SJCRH30 (cell line): ENCODE results near the gene PTGFR. TPM values are rescaled to one million over a fixed set of nuclear protein-coding genes. Genes with fewer than 3 reads are reported as not detected.

Experiments used
- DNase-seq, 2 experiments: peaks; one replicate each; pipeline ENCODE4 v3.0.0-alpha.2; 2015 to 2020
- H3K27ac ChIP-seq: fragments of 250-450 bp; sonication (Bioruptor Pico); 2 replicates; pipeline ENCODE4 v1.5.1; 2020; ENCODE audit warnings: mild to moderate bottlenecking, moderate library complexity
- H3K27me3 ChIP-seq: fragments of 250-450 bp; sonication (Bioruptor Pico); 2 replicates; pipeline ENCODE4 v1.5.1; 2020; ENCODE audit warnings: mild to moderate bottlenecking, moderate library complexity
- H3K36me3 ChIP-seq: fragments of 250-450 bp; sonication (Bioruptor Pico); 2 replicates; pipeline ENCODE4 v1.5.1; 2020; ENCODE audit warnings: mild to moderate bottlenecking, moderate library complexity
- H3K4me1 ChIP-seq: fragments of 250-450 bp; sonication (Bioruptor Pico); 2 replicates; pipeline ENCODE4 v1.5.1; 2020; ENCODE audit warnings: mild to moderate bottlenecking, moderate library complexity
- H3K4me3 ChIP-seq: fragments of 250-450 bp; sonication (Bioruptor Pico); 2 replicates; pipeline ENCODE4 v1.5.1; 2020; ENCODE audit warnings: mild to moderate bottlenecking, moderate library complexity
- H3K9me3 ChIP-seq: fragments of 250-450 bp; sonication (Bioruptor Pico); replicated peaks from 2 replicates; pipeline ENCODE4 v1.5.1; 2020; ENCODE audit warnings: mild to moderate bottlenecking, moderate library complexity
- total RNA-seq: library from RNA; depleted of rRNA; stranded (reverse); fragments of >200 nt; shearing (Covaris generic); gene quantifications from 2 replicates; pipeline ENCODE4 v1.2.3, GENCODE V29; 2014

The PTGFR gene
- total RNA-seq, 1 experiment from 2014 or later, result not detected

DNA sequence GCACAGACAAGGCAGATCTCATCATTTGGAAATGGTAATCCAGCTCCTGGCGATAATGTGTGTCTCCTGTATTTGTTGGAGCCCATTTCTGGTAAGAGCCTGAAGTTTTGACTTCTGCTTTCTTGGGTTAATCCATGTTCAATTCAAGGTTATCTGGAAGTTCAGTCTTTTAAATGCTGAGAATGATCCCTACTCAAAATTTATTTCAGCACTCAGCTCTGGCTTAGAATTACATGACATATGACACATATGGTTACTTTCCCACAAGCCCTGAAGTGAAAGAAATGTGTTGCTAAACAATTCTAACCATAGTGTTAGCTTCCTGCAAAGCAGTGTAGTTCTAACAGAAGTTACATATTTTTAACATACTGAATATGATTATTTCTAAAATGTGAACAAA, 2.7 kb downstream of the PTGFR start:
- no peaks in the 10 kb centered on the region for H3K4me1 ChIP-seq
- no peak for DNase-seq
- no peaks in the 10 kb centered on the region for H3K27me3 ChIP-seq
- H3K9me3 ChIP-seq, result no peaks in the 10 kb centered on the region
- no peak overlapping the region for H3K4me3 ChIP-seq
- H3K36me3 ChIP-seq, result no peaks in the 10 kb centered on the region
- no peak overlapping the region for H3K27ac ChIP-seq

DNA sequence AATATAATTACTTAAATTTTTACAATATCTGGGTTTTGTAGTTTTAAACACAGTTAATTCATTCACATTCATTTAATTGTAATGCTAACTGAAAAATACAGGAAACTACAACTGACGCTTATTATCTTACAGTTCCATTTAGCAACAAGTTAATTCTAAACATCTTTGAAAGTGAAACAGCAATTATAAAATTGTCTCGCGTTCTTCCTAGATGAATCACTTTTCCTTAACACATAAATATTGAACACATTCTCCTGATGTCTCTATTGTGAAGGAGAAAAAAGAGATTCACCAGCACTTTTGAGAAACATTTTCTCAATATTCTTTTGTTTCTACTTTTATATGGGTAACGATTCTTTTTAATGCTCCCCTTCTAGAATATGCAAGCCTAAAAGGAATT, 6.4 kb downstream of the PTGFR start:
- H3K27ac ChIP-seq, result no peak overlapping the region
- H3K4me1 ChIP-seq, result no peaks in the 10 kb centered on the region
- H3K9me3 ChIP-seq, result no peaks in the 10 kb centered on the region
- H3K27me3 ChIP-seq, result no peaks in the 10 kb centered on the region
- H3K36me3 ChIP-seq, result no peaks in the 10 kb centered on the region
- H3K4me3 ChIP-seq, result no peak overlapping the region
- DNase-seq, result no peak

DNA sequence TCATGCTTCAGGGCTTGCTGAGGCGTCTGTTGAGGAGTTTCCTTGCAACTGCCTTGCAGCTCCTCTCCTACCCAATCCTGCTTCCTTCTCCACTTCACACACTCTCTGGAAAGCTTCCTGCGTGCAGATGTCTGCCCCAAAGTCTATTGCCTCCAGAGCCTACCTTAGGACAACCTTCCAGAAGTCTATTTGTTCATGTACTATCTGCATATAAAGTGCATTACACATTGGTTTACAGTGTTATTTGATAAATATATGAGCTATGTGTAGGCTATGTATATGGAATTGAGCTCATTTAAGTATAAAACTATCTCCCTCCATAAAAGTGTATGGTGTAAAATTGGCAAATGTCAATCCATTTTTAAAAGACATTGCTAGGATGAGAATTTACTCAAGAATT, 9.8 kb downstream of the PTGFR start:
- no peaks in the 10 kb centered on the region for H3K9me3 ChIP-seq
- H3K27me3 ChIP-seq, result no peaks in the 10 kb centered on the region
- H3K4me1 ChIP-seq, result no peaks in the 10 kb centered on the region
- DNase-seq, result no peak
- H3K36me3 ChIP-seq, result no peaks in the 10 kb centered on the region; the same call in 1 of the 2 replicates
- H3K27ac ChIP-seq, result no peak overlapping the region
- no peak overlapping the region for H3K4me3 ChIP-seq

DNA sequence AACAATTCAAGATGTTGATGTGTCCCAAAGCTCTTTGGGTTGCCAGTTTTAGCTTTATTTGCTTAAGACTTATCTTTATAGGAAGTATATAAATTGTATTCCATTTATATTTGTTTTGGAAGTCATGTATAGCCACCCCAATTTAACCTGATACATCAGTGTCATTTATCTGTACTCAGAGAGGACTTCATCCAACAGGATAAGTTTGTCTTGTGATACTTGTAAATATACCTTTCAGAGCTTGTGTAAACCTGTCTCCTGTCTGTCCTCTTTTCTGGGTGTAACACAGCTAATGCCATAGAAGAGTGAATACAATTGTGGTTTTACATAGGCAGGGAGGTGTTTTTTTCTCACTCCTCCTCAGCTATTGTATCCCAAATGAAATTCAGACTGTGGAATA, 10.4 kb downstream of the PTGFR start:
- no peak for DNase-seq
- Histone ChIP-seq H3K36me3 (no peaks in the 10 kb centered on the region; the same call in 1 of the 2 replicates), H3K4me3 (no peak overlapping the region), H3K27ac (no peak overlapping the region), H3K27me3 (no peaks in the 10 kb centered on the region), H3K9me3 (no peaks in the 10 kb centered on the region), H3K4me1 (no peaks in the 10 kb centered on the region)

DNA sequence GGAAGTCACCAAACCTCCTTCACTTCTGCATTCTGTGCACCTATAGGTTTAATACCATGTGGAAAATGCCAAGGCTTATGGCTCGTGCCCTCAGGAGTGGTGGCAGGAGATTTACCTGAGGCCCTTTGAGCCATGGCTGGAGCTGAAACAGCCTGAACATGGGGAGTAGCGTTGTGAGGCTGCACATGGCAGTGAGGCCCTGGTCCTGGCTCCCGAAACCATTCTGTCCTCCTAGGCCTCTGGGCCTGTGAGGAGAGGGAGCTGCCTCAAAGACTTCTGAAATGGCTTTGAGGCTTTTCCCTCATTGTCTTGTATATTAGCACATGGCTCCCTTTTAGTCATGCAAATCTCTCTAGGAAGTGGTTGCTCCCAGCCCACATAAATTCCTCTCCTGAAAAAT, 20.6 kb downstream of the PTGFR start:
- no peaks in the 10 kb centered on the region for H3K36me3 ChIP-seq
- H3K4me1 ChIP-seq, result no peaks in the 10 kb centered on the region
- no peak overlapping the region for H3K27ac ChIP-seq
- no peak overlapping the region for H3K4me3 ChIP-seq
- H3K27me3 ChIP-seq, result no peaks in the 10 kb centered on the region
- H3K9me3 ChIP-seq, result no peaks in the 10 kb centered on the region; the same call in 1 of the 2 replicates
- no peak for DNase-seq

DNA sequence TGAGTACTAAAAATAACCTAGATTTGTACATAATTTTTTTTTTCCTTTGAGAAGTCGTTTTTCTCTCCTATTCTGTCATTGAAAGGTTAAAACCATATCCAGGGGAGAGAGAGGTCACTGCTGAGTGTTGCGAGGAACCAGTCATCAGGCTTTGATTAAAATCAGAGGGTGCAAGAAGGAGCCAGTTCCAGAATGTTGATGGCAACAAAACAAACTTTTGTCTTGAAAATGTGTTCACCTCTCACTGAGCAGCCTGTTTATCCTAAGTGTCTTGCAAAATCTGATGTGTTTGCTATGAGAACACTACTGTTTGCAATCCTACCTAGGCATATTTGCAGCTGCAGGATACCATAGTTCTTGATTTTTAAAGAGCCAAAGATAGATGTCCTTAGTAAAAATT, 25.9 kb downstream of the PTGFR start:
- Histone ChIP-seq H3K4me1 (no peaks in the 10 kb centered on the region), H3K27ac (no peak overlapping the region)

DNA sequence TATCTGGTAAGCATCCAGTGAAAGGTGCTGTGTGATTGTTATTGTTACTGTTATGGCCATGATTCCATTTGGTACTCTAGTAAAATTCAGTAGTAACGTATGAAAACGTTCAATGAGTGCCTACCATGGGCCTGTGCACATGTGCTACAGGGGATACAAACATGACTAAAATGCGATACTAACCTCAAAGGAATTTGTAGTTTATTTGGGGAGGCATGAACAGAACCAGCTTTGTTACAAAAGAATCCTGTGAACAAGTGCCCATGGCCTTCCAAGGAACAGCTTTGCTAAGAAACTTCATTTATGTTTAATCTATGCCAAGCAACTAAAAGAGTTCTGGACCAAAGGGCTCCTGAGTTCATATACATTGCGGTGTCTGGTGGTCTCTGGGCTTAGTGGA, 28.7 kb downstream of the PTGFR start:
- Histone ChIP-seq H3K36me3 (no peaks in the 10 kb centered on the region), H3K27me3 (no peaks in the 10 kb centered on the region), H3K9me3 (no peaks in the 10 kb centered on the region), H3K27ac (no peak overlapping the region), H3K4me3 (no peak overlapping the region), H3K4me1 (no peaks in the 10 kb centered on the region)
- DNase-seq, result no peak

More for the DNA sequence above, 25.9 kb downstream of the PTGFR start:
- no peaks in the 10 kb centered on the region for H3K36me3 ChIP-seq
- DNase-seq, result no peak
- H3K4me3 ChIP-seq, result no peak overlapping the region
- no peaks in the 10 kb centered on the region; the same call in 1 of the 2 replicates for H3K9me3 ChIP-seq
- H3K27me3 ChIP-seq, result no peaks in the 10 kb centered on the region

DNA sequence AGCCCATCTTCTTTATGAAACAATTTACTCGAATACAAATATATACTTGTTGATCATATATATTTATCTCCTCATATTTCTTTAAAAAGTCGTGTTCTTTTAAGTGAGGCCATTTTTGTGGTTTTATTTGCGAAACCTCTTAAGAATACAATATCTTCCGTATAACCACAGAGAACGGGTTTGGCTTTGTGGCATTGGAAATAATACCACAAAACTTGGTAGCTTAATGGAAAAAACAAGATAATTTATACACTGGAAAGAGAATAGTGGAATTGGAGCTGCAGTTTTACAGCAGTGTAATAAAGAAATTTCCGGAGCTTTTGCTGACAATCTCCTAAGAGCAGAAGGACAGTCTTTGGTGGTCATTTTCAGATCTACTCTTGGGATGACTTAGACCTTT, 29.4 kb downstream of the PTGFR start:
- Histone ChIP-seq H3K36me3 (no peaks in the 10 kb centered on the region), H3K4me1 (no peaks in the 10 kb centered on the region), H3K27ac (no peak overlapping the region), H3K4me3 (no peak overlapping the region), H3K9me3 (no peaks in the 10 kb centered on the region), H3K27me3 (no peaks in the 10 kb centered on the region)
- no peak for DNase-seq

DNA sequence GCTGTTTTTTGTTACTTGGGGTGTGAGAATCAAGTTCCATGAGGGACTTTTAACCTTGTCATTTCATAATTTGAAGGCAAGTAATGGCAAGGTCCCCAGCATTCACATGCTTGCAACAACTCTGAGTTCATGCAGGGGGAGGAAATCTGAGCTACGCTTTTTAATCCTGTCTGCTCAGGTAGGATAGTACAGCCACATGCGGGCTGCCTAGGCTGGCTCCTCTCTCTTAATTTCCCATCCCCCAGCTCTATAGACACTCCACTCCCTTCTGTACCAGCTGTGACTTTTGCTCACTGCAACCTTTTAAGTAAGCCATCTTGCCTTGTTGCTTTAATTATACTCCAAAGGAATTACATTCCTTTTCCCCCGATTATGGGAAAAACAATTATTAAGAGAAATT, 30.1 kb downstream of the PTGFR start:
- Histone ChIP-seq H3K9me3 (no peaks in the 10 kb centered on the region), H3K36me3 (no peaks in the 10 kb centered on the region), H3K27ac (no peak overlapping the region), H3K4me1 (no peaks in the 10 kb centered on the region), H3K4me3 (no peak overlapping the region), H3K27me3 (no peaks in the 10 kb centered on the region)
- no peak for DNase-seq

DNA sequence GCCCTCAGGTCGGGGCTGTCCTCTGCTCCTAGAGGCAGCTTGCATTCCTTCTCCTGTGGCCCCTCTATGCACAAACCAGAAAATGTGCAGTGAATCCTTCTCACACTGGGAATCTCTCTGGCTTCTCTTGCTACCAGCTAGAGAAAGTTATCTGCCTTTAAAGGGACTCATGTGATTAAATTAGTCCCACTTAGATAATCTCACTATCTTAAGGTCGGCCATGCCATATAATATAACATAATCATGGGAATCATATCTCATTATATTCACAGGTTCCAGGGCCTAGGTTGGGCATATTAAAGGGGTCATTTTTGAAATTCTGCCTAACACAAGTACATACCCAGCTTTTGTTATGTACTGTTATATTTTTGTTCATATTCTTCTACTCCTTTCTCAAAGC, 31.4 kb downstream of the PTGFR start:
- H3K27ac ChIP-seq, result no peak overlapping the region
- no peak for DNase-seq
- H3K36me3 ChIP-seq, result no peaks in the 10 kb centered on the region

DNA sequence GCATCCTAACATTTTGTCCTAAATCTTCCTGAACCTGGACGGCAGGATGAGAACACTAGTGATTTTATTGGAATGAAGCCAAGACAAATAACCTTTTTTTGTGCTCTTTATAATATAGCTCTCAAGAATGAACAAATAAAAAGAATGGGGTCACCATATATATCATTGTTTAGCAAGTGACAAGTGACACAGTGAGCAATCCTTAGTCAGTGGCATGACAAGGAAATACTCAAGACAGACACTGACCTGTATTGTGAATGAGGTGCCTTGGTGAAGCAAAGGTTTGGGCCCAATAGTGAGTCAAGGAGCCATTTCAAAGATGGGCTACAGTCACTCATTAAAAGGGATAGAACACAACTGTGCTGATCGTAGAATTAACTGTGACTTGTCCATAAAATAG, 35.7 kb downstream of the PTGFR start:
- Histone ChIP-seq H3K27ac (no peak overlapping the region), H3K4me3 (no peak overlapping the region), H3K9me3 (no peaks in the 10 kb centered on the region), H3K36me3 (no peaks in the 10 kb centered on the region), H3K27me3 (no peaks in the 10 kb centered on the region), H3K4me1 (no peaks in the 10 kb centered on the region)
- DNase-seq, result no peak

More for the DNA sequence above, 31.4 kb downstream of the PTGFR start:
- Histone ChIP-seq H3K9me3 (no peaks in the 10 kb centered on the region), H3K4me1 (no peaks in the 10 kb centered on the region), H3K4me3 (no peak overlapping the region), H3K27me3 (no peaks in the 10 kb centered on the region)

DNA sequence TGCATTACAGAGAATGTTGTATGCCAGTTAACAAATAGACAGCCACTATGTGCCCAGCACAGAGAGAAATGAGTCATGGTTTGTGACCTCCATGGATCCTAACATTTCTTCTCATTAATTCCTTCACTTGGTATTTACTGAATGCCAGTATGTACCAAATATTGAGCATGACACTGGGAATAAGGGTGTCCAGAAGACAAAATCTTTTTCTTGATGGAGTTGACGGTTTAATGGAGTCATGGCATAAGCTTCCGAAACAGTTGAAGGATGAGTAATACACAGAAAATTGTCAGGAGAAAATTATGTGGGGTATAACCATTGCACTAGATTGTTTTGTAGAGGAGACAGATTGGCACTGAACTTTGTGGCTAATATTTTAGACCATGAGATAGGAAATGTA, 36.9 kb downstream of the PTGFR start:
- no peak for DNase-seq
- Histone ChIP-seq H3K36me3 (no peaks in the 10 kb centered on the region), H3K4me3 (no peak overlapping the region), H3K9me3 (no peaks in the 10 kb centered on the region), H3K27ac (no peak overlapping the region), H3K4me1 (no peaks in the 10 kb centered on the region), H3K27me3 (no peaks in the 10 kb centered on the region)

DNA sequence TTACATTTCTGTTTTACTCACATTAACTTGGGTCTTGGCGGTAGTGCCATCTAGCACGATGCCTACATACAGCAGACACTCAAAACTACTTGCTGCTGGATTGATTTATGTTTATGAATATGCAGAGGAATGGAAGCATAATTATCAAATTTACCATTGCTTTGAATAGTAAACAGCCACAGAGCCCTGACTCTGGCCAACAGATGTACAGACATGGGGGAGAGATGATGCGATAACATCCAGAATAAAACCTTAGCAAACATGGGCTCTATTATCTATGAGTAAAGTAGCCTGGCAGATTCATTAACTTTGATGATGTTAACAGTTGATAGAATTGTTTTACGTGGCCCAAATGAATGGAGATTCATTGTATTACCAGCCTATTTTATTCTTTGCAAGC, 42.8 kb downstream of the PTGFR start:
- H3K27me3 ChIP-seq, result no peaks in the 10 kb centered on the region
- no peak overlapping the region for H3K27ac ChIP-seq
- H3K4me1 ChIP-seq, result no peaks in the 10 kb centered on the region
- no peak for DNase-seq
- no peaks in the 10 kb centered on the region for H3K9me3 ChIP-seq
- H3K4me3 ChIP-seq, result no peak overlapping the region
- no peaks in the 10 kb centered on the region for H3K36me3 ChIP-seq

DNA sequence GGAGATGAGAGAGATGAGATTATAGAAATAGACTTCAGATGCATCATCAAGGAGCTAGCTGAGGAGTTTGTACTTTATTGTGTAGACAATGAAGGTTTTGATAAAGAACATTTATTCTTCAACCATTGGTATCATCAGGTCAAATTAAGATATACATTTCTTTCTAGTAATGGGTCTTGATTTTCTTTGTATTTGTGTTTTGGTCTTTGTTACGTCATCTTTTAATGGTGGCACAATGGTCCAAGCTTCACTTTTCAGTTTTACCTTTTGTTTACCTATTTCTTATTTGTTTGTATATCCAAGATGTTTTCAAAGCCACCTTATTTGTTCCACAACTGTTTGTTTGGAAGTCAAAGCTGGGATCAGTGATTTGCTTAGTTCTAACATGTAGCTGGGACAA, 44.5 kb downstream of the PTGFR start:
- H3K4me1 ChIP-seq, result no peaks in the 10 kb centered on the region
- no peak overlapping the region for H3K27ac ChIP-seq
- H3K9me3 ChIP-seq, result no peaks in the 10 kb centered on the region
- no peaks in the 10 kb centered on the region for H3K36me3 ChIP-seq
- H3K27me3 ChIP-seq, result no peaks in the 10 kb centered on the region
- no peak for DNase-seq
- H3K4me3 ChIP-seq, result no peak overlapping the region

DNA sequence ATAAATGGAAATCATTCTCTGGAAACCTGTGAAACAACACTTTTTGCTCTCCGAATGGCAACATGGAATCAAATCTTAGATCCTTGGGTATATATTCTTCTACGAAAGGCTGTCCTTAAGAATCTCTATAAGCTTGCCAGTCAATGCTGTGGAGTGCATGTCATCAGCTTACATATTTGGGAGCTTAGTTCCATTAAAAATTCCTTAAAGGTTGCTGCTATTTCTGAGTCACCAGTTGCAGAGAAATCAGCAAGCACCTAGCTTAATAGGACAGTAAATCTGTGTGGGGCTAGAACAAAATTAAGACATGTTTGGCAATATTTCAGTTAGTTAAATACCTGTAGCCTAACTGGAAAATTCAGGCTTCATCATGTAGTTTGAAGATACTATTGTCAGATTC, 45.7 kb downstream of the PTGFR start:
- Histone ChIP-seq H3K27ac (no peak overlapping the region), H3K9me3 (no peaks in the 10 kb centered on the region), H3K27me3 (no peaks in the 10 kb centered on the region), H3K36me3 (no peaks in the 10 kb centered on the region), H3K4me1 (no peaks in the 10 kb centered on the region), H3K4me3 (no peak overlapping the region)
- no peak for DNase-seq

DNA sequence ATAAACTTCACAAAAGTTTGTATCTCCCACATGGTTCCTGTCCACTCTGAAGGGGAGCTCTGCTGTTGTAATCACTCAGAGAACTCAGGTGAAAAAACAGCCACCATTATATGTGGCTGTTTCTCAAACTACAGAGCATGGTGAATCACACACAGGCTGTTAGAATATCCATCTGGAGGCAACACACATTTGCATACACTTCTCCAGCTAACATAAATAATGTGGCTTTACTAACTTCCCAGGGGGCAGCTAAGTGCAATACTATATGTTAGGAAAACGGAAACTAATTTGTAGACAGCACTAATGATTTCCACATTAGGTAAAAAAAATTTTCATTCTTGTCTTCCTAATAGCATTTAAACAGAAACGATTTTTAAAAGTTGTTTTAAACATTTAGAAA, 49.3 kb downstream of the PTGFR start:
- no peaks in the 10 kb centered on the region for H3K4me1 ChIP-seq
- no peak for DNase-seq
- H3K4me3 ChIP-seq, result no peak overlapping the region
- no peaks in the 10 kb centered on the region for H3K27me3 ChIP-seq
- no peaks in the 10 kb centered on the region for H3K9me3 ChIP-seq
- no peaks in the 10 kb centered on the region for H3K36me3 ChIP-seq
- H3K27ac ChIP-seq, result no peak overlapping the region

DNA sequence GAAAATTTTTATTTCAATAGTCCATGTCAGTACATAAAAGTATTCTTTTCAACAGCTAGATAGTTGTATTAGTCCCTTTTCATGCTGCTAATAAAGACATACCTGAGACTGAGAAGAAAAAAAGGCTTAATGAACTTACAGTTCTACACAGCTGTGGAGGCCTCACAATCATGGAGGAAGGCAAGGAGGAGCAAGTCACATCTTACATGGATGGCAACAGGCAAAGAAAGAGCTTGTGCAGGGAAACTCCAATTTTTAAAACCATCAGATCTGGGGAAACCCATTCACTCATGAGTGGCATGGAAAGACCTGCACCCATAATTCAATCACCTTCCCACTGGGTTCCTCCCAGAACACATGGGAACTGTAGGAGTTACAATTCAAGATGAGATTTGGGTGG, 50.7 kb downstream of the PTGFR start:
- Histone ChIP-seq H3K4me3 (no peak overlapping the region), H3K27ac (no peak overlapping the region), H3K36me3 (no peaks in the 10 kb centered on the region), H3K27me3 (no peaks in the 10 kb centered on the region), H3K9me3 (no peaks in the 10 kb centered on the region), H3K4me1 (no peaks in the 10 kb centered on the region)
- DNase-seq, result no peak
